SK-N-SH (cell line): ENCODE data around the gene SCRN1.

Experiments
- CHD2 ChIP-seq: fragments of 150-350 bp; IDR thresholded peaks from 2 replicates; pipeline ENCODE4 v1.6.1; 2018; ENCODE audit warnings: low read length; ENCODE audit not compliant: partially characterized antibody
- POLR2AphosphoS5 ChIP-seq: IDR thresholded peaks from 2 replicates; pipeline ENCODE4 v1.6.1; 2012; ENCODE audit warnings: low read depth, low read length
- TF ChIP-seq, protein P1 (sequence below): IDR thresholded peaks from 2 replicates; pipeline ENCODE4 v1.6.1; 2012; ENCODE audit warnings: mild to moderate bottlenecking, low read depth, low read length, moderate library complexity
- TF ChIP-seq, protein P2 (sequence below): fragments of 200-600 bp; sonication (generic); IDR thresholded peaks from 2 replicates; pipeline ENCODE4 v1.6.1; 2017; ENCODE audit warnings: antibody characterized with exemption, mild to moderate bottlenecking, moderate library complexity

- TF ChIP-seq, protein P1, sequence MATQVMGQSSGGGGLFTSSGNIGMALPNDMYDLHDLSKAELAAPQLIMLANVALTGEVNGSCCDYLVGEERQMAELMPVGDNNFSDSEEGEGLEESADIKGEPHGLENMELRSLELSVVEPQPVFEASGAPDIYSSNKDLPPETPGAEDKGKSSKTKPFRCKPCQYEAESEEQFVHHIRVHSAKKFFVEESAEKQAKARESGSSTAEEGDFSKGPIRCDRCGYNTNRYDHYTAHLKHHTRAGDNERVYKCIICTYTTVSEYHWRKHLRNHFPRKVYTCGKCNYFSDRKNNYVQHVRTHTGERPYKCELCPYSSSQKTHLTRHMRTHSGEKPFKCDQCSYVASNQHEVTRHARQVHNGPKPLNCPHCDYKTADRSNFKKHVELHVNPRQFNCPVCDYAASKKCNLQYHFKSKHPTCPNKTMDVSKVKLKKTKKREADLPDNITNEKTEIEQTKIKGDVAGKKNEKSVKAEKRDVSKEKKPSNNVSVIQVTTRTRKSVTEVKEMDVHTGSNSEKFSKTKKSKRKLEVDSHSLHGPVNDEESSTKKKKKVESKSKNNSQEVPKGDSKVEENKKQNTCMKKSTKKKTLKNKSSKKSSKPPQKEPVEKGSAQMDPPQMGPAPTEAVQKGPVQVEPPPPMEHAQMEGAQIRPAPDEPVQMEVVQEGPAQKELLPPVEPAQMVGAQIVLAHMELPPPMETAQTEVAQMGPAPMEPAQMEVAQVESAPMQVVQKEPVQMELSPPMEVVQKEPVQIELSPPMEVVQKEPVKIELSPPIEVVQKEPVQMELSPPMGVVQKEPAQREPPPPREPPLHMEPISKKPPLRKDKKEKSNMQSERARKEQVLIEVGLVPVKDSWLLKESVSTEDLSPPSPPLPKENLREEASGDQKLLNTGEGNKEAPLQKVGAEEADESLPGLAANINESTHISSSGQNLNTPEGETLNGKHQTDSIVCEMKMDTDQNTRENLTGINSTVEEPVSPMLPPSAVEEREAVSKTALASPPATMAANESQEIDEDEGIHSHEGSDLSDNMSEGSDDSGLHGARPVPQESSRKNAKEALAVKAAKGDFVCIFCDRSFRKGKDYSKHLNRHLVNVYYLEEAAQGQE: no peak
- TF ChIP-seq, protein P2, sequence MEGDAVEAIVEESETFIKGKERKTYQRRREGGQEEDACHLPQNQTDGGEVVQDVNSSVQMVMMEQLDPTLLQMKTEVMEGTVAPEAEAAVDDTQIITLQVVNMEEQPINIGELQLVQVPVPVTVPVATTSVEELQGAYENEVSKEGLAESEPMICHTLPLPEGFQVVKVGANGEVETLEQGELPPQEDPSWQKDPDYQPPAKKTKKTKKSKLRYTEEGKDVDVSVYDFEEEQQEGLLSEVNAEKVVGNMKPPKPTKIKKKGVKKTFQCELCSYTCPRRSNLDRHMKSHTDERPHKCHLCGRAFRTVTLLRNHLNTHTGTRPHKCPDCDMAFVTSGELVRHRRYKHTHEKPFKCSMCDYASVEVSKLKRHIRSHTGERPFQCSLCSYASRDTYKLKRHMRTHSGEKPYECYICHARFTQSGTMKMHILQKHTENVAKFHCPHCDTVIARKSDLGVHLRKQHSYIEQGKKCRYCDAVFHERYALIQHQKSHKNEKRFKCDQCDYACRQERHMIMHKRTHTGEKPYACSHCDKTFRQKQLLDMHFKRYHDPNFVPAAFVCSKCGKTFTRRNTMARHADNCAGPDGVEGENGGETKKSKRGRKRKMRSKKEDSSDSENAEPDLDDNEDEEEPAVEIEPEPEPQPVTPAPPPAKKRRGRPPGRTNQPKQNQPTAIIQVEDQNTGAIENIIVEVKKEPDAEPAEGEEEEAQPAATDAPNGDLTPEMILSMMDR: no peak
- TF ChIP-seq CHD2 (no peak), POLR2AphosphoS5 (no peak)
Observed at GRCh38 chr7:29922921-29923700, 66.5 kb downstream of the SCRN1 start.
